Dedifferentiated amniotic fluid mesenchymal stem cell (primary cell): ENCODE results near the gene C2CD2.

Experiments used
- DNase-seq: peaks from one replicate; pipeline ENCODE4 v3.0.0-alpha.2; 2016; ENCODE audit errors: extremely low spot score

Gene C2CD2

GRCh38 chr21:41913230-41913629, 40.6 kb downstream of the C2CD2 start:
- no peak for DNase-seq

GRCh38 chr21:41908829-41909228, 45.0 kb downstream of the C2CD2 start:
- no peak for DNase-seq

- DNase-seq: no peak
Measured at GRCh38 chr21:41907496-41908258, 46.1 kb downstream of the C2CD2 start.

- no peak for DNase-seq
Measured at GRCh38 chr21:41906770-41907169, 47.0 kb downstream of the C2CD2 start.

- no peak for DNase-seq
Measured at GRCh38 chr21:41903559-41904351, 50.1 kb downstream of the C2CD2 start.

- DNase-seq: no peak
Measured at GRCh38 chr21:41902946-41903345, 50.9 kb downstream of the C2CD2 start.

- no peak for DNase-seq
Measured at GRCh38 chr21:41901782-41902181, 52.0 kb downstream of the C2CD2 start.

- DNase-seq: no peak
Measured at GRCh38 chr21:41901099-41901498, 52.7 kb downstream of the C2CD2 start.

- no peak for DNase-seq
Measured at GRCh38 chr21:41900401-41900800, 53.4 kb downstream of the C2CD2 start.

GRCh38 chr21:41899426-41900202, 54.2 kb downstream of the C2CD2 start:
- no peak for DNase-seq

GRCh38 chr21:41898998-41899397, 54.8 kb downstream of the C2CD2 start:
- no peak for DNase-seq

GRCh38 chr21:41897700-41898099, 56.1 kb downstream of the C2CD2 start:
- no peak for DNase-seq

- DNase-seq: no peak
Measured at GRCh38 chr21:41897047-41897669, 56.7 kb downstream of the C2CD2 start.

GRCh38 chr21:41895643-41896493, 58.0 kb downstream of the C2CD2 start:
- no peak for DNase-seq

- DNase-seq: peak; percentile 51
Measured at GRCh38 chr21:41894922-41895557, 58.8 kb downstream of the C2CD2 start.

GRCh38 chr21:41894511-41894910, 59.3 kb downstream of the C2CD2 start:
- DNase-seq: no peak

- DNase-seq: no peak
Measured at GRCh38 chr21:41892726-41893125, 61.1 kb downstream of the C2CD2 start.

GRCh38 chr21:41891132-41891531, 62.7 kb downstream of the C2CD2 start:
- DNase-seq: no peak

- DNase-seq: no peak
Measured at GRCh38 chr21:41890355-41890754, 63.5 kb downstream of the C2CD2 start.

GRCh38 chr21:41888749-41889376, 65.0 kb downstream of the C2CD2 start:
- no peak for DNase-seq
